Uterus (tissue), 2 donors: Measurements from ENCODE around the gene PIP5K1C.

Source experiments
- POLR2A ChIP-seq, 2 donors: fragments of 450-650 bp; IDR thresholded peaks; one replicate each; pipeline ENCODE4 v1.6.1; 2016; ENCODE audit warnings: antibody characterized with exemption in 2 of 2, mild to moderate bottlenecking in 1 of 2, moderate library complexity in 1 of 2
- TF ChIP-seq, protein P1 (sequence below), 4 experiments: fragments of 200-600 bp in 2 of 4; fragments of 450-650 bp in 2 of 4; sonication (generic) in 2 of 4; IDR thresholded peaks; one replicate each; pipeline ENCODE4 v1.5.1; 2016 to 2019; ENCODE audit warnings: antibody characterized with exemption in 4 of 4, mild to moderate bottlenecking in 2 of 4, moderate library complexity in 1 of 4

GRCh38 chr19:3671680-3672574 lies 28.3 kb downstream of the PIP5K1C start:
- TF ChIP-seq, protein P1, sequence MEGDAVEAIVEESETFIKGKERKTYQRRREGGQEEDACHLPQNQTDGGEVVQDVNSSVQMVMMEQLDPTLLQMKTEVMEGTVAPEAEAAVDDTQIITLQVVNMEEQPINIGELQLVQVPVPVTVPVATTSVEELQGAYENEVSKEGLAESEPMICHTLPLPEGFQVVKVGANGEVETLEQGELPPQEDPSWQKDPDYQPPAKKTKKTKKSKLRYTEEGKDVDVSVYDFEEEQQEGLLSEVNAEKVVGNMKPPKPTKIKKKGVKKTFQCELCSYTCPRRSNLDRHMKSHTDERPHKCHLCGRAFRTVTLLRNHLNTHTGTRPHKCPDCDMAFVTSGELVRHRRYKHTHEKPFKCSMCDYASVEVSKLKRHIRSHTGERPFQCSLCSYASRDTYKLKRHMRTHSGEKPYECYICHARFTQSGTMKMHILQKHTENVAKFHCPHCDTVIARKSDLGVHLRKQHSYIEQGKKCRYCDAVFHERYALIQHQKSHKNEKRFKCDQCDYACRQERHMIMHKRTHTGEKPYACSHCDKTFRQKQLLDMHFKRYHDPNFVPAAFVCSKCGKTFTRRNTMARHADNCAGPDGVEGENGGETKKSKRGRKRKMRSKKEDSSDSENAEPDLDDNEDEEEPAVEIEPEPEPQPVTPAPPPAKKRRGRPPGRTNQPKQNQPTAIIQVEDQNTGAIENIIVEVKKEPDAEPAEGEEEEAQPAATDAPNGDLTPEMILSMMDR (IDR thresholded peaks at IDR 0.05), result peak in 2 of 4 experiments; percentile 12 to 32
- no peak for TF ChIP-seq POLR2A (IDR thresholded peaks at IDR 0.05)
